ENCODE measurements around the gene SHISA5.

- peak; percentile 61; the same call in 1 of the 2 replicates for TF ChIP-seq ZFP3 (CRISPR knock-in tag; IDR thresholded peaks at IDR 0.05)
- TF ChIP-seq ARNTL (CRISPR knock-in tag; IDR thresholded peaks at IDR 0.05; ENCODE audit: borderline replicate concordance, low read depth): no peak
- TF ChIP-seq BACH2 (CRISPR knock-in tag; IDR thresholded peaks at IDR 0.05; ENCODE audit: borderline replicate concordance): peak; percentile 61; the same call in 1 of the 2 replicates
- TF ChIP-seq RARB (CRISPR knock-in tag; IDR thresholded peaks at IDR 0.05): 0 out of 2 replicates have a peak, but pooled peaks have one; percentile 9
- no peak for TF ChIP-seq POU6F1 (CRISPR knock-in tag; IDR thresholded peaks at IDR 0.05; ENCODE audit: borderline replicate concordance, low read depth)
- peak; percentile 45; the same call in 1 of the 2 replicates for TF ChIP-seq PATZ1 (CRISPR knock-in tag; IDR thresholded peaks at IDR 0.05; ENCODE audit: borderline replicate concordance)
Measured at GRCh38 chr3:48465531-48466378, 38.2 kb downstream of the SHISA5 start.

Data from SK-N-SH treated with all-trans-retinoic acid at 6 μM for 48 hours (cell line).